ENCODE data around the gene IZUMO1. TPM values are rescaled to one million over a fixed set of nuclear protein-coding genes. Genes with fewer than 3 reads are reported as not detected.

Gene IZUMO1
- total and polyA plus RNA-seq, 2 of the 13 experiments (the other 11 are each of a cell fraction or from before 2014, with no cell fraction given) = 0.07 to 0.22 TPM

DNA sequence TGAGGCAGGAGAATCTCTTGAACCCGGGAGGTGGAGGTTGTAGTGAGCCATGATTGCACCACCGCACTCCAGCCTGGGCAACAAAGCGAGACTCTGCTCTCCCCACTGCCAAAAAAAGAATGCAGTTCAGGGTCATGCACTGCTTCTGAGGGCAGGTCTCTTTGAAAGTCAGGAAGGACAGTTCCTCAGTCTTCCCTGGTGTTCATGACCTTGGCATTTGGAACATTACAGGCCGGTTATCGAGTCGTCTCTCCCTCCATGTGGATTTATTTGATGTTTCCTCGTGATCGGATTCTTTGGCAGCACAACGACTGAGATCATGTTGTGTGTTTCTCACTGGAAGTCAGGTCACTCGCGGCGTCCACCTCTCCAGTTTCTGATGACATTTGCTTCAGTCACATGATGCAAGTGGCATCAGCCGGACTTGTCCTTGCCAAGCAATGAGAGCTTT lies 25.8 kb upstream of the IZUMO1 start (continued):
- TF ChIP-seq TCF7L2 (IDR thresholded peaks at IDR 0.05; ENCODE audit: low read depth, low read length) (no peak), PHF5A (CRISPR knock-in tag; IDR thresholded peaks at IDR 0.05; ENCODE audit: low read depth, unreplicated experiment) (no peak), UBTF (CRISPR knock-in tag; IDR thresholded peaks at IDR 0.05) (peak; percentile 17; the same call in 1 of the 2 replicates), ZNF83 (CRISPR knock-in tag; IDR thresholded peaks at IDR 0.05; ENCODE audit: borderline replicate concordance) (no peak), ZNF564 (CRISPR knock-in tag; IDR thresholded peaks at IDR 0.05) (no peak), ZNF432 (CRISPR knock-in tag; IDR thresholded peaks at IDR 0.05; ENCODE audit: borderline replicate concordance) (no peak), SETDB1 (CRISPR knock-in tag; IDR thresholded peaks at IDR 0.05; ENCODE audit: borderline replicate concordance) (no peak), NFATC3 (CRISPR knock-in tag; IDR thresholded peaks at IDR 0.05) (no peak), SOX5 (CRISPR knock-in tag; IDR thresholded peaks at IDR 0.05; ENCODE audit: borderline replicate concordance) (peak; percentile 65; the same call in 1 of the 2 replicates), ZUFSP (CRISPR knock-in tag; IDR thresholded peaks at IDR 0.05; ENCODE audit: borderline replicate concordance) (no peak), RFX3 (CRISPR knock-in tag; IDR thresholded peaks at IDR 0.05) (0 out of 2 replicates have a peak, but pooled peaks have one; percentile 7)
- TF ChIP-seq, protein P1, sequence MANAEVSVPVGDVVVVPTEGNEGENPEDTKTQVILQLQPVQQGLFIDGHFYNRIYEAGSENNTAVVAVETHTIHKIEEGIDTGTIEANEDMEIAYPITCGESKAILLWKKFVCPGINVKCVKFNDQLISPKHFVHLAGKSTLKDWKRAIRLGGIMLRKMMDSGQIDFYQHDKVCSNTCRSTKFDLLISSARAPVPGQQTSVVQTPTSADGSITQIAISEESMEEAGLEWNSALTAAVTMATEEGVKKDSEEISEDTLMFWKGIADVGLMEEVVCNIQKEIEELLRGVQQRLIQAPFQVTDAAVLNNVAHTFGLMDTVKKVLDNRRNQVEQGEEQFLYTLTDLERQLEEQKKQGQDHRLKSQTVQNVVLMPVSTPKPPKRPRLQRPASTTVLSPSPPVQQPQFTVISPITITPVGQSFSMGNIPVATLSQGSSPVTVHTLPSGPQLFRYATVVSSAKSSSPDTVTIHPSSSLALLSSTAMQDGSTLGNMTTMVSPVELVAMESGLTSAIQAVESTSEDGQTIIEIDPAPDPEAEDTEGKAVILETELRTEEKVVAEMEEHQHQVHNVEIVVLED (CRISPR knock-in tag; IDR thresholded peaks at IDR 0.05; ENCODE audit: borderline replicate concordance) = no peak
- TF ChIP-seq, protein P2, sequence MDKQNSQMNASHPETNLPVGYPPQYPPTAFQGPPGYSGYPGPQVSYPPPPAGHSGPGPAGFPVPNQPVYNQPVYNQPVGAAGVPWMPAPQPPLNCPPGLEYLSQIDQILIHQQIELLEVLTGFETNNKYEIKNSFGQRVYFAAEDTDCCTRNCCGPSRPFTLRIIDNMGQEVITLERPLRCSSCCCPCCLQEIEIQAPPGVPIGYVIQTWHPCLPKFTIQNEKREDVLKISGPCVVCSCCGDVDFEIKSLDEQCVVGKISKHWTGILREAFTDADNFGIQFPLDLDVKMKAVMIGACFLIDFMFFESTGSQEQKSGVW (CRISPR knock-in tag; IDR thresholded peaks at IDR 0.05; ENCODE audit: borderline replicate concordance) = no peak
- TF ChIP-seq, protein P3, sequence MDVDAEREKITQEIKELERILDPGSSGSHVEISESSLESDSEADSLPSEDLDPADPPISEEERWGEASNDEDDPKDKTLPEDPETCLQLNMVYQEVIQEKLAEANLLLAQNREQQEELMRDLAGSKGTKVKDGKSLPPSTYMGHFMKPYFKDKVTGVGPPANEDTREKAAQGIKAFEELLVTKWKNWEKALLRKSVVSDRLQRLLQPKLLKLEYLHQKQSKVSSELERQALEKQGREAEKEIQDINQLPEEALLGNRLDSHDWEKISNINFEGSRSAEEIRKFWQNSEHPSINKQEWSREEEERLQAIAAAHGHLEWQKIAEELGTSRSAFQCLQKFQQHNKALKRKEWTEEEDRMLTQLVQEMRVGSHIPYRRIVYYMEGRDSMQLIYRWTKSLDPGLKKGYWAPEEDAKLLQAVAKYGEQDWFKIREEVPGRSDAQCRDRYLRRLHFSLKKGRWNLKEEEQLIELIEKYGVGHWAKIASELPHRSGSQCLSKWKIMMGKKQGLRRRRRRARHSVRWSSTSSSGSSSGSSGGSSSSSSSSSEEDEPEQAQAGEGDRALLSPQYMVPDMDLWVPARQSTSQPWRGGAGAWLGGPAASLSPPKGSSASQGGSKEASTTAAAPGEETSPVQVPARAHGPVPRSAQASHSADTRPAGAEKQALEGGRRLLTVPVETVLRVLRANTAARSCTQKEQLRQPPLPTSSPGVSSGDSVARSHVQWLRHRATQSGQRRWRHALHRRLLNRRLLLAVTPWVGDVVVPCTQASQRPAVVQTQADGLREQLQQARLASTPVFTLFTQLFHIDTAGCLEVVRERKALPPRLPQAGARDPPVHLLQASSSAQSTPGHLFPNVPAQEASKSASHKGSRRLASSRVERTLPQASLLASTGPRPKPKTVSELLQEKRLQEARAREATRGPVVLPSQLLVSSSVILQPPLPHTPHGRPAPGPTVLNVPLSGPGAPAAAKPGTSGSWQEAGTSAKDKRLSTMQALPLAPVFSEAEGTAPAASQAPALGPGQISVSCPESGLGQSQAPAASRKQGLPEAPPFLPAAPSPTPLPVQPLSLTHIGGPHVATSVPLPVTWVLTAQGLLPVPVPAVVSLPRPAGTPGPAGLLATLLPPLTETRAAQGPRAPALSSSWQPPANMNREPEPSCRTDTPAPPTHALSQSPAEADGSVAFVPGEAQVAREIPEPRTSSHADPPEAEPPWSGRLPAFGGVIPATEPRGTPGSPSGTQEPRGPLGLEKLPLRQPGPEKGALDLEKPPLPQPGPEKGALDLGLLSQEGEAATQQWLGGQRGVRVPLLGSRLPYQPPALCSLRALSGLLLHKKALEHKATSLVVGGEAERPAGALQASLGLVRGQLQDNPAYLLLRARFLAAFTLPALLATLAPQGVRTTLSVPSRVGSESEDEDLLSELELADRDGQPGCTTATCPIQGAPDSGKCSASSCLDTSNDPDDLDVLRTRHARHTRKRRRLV (CRISPR knock-in tag; IDR thresholded peaks at IDR 0.05) = no peak
- TF ChIP-seq, protein P4, sequence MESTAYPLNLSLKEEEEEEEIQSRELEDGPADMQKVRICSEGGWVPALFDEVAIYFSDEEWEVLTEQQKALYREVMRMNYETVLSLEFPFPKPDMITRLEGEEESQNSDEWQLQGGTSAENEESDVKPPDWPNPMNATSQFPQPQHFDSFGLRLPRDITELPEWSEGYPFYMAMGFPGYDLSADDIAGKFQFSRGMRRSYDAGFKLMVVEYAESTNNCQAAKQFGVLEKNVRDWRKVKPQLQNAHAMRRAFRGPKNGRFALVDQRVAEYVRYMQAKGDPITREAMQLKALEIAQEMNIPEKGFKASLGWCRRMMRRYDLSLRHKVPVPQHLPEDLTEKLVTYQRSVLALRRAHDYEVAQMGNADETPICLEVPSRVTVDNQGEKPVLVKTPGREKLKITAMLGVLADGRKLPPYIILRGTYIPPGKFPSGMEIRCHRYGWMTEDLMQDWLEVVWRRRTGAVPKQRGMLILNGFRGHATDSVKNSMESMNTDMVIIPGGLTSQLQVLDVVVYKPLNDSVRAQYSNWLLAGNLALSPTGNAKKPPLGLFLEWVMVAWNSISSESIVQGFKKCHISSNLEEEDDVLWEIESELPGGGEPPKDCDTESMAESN (CRISPR knock-in tag; conservative IDR thresholded peaks at IDR 0.05) = no peak

All from HepG2 (cell line).